ENCODE data around the gene RFX7.
"Not testable (repeated sequence)": the region's sequence is repeated elsewhere in the genome, so short reads cannot be mapped to it uniquely, and the experiment has no call there.

The RFX7 gene

DNA sequence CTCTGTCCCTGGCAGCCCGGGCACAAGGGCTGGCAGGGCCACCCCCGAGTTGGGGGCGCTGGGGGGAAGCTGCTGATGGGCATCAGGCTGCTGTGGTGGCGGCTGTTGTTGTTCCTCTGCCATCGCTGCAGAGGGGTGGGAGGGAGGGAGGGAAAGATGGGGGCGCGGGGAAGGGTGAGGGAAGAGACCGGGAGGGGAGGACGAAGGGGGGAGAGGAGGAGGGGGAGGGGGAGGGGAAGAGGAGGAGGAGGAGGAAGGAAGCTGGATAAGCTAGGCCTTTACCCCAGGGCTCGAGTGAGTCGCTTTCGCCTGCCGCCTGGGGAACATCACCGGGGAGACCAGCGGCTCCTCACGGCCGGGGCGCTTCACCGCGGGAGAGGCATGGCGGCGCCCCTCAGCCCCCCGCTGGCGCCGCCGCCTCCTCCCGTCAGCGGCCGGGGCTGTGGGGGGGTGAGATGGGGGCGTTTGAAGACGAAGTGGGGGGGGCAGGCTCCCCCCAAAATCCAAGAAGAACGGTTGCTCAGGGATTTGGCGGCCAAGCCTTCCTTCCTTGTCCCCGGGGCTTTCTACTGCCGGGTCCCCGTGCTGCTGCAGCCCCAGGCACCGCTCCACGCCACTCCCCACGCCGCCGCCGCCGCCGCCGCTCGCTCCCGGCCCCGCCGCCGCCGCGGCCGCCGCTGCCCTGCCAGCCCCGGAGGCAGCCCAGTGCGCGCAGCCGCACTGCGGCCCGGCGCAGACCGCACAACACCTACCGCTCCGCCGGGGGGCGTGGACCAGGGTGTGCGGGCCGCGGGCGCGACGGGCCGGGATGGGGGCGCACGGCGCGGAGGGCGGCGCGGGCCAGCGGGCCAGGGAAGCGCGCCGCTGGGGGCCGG, at the start of gene RFX7:
RFX7 (minus strand) TSS at position 717 of the 875 bp plus-strand sequence; CDS start at position 123, 594 bp downstream.
- peak; percentile 93 for DNase-seq (ENCODE audit: low read depth, low spot score)

DNA sequence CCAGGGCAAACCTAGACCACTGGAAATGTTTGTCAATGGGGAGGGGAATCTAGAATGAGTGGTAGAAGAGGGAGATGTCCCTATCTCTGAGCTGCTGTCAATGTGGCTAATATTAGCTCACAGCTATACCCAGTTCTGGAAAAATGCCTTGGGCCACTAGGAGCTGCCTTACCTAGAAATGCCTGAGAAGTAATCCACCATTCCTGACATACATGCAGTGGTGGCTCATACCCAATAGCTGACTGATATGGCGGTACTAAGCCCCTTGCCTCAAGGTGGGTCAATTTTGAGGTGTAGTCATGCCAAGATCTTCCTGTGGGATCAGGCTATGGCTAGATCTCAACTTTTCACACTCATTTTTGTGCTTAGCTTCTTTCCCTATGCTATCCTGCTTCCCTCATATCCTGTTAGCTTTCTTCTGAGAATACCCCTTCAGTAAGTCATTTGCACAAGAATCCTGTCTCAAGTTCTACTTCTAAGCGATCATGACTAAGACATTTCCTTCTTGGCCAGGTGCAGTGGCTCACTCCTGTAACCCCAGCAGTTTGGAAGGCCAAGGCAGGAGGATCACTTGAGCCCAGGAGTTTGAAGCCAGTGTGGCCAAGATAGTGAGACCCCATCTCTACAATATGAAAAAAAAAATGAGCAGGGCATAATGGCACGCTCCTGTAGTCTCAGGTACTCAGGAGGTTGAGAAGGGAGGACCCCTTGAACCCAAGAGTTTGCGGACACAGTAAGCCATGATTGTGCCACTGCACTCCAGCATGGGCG, 49.1 kb upstream of the RFX7 start:
- DNase-seq (ENCODE audit: low read depth, low spot score) = no peak

DNA sequence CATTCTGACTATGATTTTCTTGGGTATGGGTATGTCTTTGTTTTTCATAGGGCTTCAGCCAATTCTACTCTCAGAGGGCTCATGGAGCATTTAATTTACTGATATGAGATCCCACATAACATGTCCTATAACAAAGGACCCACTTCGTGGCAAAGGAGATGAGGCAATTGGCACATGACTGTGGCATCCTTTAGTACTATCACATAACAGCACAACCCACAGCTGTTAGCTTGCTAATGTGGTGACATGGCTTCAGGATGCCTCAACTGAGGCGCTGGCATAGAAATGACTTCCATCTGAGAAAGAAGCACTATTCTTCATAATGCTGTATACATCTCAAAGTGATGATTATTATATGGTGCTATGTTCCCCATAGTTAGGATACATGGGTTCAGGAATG, 48.1 kb upstream of the RFX7 start:
- no peak for DNase-seq (ENCODE audit: low read depth, low spot score)

DNA sequence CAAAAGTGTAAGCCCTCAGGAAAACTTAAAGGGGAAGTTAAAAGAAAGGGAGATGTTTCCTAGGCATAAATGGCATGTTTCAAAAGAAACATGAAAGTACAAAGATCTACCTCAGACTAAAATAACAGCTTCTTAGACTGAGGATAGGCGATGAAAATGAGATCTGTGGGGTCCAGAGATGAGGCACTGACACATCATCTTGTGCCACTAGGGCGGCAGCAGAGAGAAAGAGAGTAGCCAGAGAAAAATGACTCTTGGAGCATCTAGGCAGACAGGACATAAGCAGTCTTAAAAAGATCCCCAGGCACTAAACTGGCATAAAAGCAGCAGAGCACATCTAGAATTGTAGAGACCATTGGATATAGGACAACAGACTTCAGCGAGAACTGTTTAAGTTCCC, 42.5 kb upstream of the RFX7 start:
- DNase-seq (ENCODE audit: low read depth, low spot score) = no peak

DNA sequence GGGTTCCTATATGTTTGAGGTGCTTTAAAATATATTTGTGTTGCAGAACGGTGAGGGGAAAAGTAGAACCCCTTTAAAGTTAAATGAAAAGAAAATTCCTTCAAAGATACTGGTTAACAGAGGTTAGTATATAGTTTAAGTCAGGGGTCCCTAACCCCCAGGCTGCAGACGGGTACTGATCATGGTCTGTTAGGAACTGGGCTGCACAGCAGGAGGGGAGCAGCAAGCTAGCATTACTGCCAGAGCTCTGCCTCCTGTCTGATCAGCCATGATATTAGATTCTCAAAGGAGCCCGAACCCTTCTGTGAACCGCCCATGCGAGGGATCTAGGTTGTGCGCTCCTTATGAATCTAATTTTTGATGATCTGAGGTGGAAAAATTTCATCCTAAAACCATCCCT, 37.5 kb upstream of the RFX7 start:
- no peak for DNase-seq (ENCODE audit: low read depth, low spot score)

DNA sequence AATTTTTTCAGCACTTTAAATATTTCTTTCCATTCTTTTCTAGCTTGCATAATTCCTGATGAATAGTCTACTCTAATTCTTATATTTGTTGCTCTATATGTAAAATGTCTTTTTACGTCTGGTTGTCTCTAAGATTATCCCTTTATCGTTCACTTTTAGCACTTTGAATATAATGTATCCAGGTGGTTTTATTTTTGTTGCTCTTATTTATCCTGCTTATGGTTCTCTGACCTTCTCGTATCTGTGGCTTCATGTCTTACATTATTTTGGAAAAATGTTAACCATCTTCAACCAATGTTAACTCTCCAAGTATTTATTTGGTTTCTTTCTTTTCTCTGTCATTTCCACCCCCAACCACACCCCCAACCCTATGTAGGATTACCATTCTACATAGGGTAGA, 30.0 kb upstream of the RFX7 start:
- DNase-seq (ENCODE audit: low read depth, low spot score) = no peak

DNA sequence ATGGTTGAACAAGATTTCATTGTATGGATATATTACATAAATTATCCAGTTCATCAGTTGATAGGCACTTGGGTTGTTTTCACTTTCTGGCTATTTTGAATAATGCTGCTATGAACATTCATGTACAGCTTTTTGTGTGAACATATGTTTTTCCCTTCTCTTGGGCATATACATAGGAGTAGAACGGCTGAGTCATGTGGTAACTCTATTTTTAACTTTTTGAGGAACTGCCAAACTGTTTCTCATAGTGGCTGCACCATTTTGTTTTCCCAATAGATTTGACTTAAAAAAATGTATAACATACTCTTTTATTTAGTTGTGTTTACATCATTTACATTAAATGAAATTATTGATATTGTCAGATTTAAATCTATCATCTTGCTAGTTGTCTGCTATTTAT, 28.8 kb upstream of the RFX7 start:
- DNase-seq (ENCODE audit: low read depth, low spot score) = no peak

DNA sequence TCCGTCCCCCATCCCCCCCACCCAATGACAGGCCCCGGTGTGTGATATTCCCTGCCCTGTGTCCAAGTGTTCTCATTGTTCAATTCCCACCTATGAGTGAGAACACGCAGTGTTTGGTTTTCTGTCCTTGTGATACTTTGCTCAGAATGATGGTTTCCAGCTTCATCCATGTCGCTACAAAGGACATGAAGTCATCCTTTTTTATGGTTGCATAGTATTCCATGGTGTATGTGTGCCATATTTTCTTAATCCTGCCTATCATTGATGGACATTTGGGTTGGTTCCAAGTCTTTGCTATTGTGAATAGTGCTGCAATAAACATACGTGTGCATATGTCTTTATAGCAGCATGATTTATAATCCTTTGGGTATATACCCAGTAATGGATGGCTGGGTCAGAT, 22.8 kb upstream of the RFX7 start:
- DNase-seq (ENCODE audit: low read depth, low spot score) = not testable (repeated sequence)

DNA sequence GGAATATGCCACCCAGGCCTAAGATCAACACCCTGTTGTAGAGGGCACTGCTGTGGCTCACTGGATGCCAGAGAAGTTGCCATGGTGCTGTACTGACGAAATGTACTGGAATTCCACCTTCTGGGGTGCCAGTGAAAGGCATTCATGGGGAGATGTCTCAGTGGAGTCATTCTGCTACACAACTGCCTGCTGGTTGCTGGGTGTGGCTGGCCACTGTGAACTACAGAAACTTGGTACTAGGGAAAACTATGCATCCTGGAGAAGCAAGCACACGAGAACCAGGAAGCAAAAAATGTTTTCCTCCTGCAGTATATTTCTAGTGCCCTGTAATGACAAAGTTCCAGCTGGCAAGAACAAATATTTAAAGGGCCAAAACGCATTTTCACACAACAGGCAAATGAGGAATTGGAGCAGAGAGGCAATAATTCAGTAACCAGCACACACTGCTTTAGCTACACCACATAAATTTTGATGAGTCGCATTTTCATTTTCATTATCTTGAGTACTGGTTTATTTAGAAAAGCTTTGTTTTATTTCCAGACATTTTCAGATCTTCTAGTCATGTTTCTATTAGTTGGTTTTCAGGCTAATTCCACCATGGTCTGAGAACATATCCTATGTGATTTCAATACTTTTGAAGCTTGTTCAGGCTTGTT, 18.3 kb upstream of the RFX7 start:
- no peak for DNase-seq (ENCODE audit: low read depth, low spot score)

DNA sequence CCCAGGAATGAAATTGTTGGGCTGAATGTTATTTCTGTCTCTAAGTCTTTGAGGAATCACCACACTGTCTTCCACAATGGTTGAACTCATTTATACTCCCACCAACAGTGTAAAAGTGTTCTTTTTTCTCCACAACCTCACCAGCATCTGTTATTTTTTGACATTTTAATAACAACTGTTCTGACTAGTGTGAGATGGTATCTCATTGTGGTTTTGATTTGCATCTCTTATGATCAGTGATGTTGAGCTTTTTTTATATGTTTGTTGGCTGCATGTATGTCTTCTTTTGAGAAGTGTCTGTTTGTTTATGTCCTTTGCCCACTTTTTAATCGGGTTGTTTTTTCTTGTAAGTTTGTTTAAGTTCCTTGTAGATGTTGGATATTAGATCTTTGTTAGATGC, 13.6 kb upstream of the RFX7 start:
- DNase-seq (ENCODE audit: low read depth, low spot score) = not testable (repeated sequence)

DNA sequence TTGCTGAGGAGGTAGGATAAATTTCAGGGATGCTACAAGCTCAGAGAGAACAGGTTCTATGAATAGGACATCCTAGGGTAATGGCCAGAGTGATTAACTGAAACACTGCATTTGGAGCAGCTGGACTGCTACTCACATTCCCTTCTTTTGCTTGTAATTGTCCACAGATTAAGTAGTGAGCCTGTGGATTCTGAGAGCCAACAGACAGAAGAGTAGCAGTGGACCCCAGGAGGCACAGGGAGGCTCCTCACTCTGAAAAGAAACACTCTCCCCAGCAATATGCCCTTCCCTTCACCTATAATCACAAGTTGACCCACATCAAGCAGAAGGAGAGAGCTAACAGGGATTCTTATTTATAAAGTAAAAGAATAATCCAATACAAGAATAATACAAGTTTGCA, 10.6 kb upstream of the RFX7 start:
- DNase-seq (ENCODE audit: low read depth, low spot score) = no peak

DNA sequence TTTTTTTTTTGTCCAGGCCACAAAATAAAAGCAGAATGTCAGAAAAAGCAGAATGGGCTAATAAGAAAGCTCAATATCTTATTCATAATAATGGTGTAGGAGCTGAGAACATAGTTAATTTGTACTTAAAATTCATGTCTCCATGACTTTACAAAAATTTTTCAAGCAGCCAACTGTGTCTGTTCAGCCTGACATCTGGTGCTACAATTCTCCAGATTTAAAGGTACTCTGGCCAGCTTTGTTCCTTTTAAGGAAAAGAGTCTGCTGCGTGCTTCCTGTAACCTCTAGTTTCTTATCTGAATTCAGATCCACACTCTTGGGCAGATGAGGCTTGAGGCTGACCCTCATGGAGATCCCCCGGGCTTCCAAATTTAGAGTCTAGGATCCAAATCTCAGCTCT, 8.7 kb upstream of the RFX7 start:
- DNase-seq (ENCODE audit: low read depth, low spot score) = no peak

DNA sequence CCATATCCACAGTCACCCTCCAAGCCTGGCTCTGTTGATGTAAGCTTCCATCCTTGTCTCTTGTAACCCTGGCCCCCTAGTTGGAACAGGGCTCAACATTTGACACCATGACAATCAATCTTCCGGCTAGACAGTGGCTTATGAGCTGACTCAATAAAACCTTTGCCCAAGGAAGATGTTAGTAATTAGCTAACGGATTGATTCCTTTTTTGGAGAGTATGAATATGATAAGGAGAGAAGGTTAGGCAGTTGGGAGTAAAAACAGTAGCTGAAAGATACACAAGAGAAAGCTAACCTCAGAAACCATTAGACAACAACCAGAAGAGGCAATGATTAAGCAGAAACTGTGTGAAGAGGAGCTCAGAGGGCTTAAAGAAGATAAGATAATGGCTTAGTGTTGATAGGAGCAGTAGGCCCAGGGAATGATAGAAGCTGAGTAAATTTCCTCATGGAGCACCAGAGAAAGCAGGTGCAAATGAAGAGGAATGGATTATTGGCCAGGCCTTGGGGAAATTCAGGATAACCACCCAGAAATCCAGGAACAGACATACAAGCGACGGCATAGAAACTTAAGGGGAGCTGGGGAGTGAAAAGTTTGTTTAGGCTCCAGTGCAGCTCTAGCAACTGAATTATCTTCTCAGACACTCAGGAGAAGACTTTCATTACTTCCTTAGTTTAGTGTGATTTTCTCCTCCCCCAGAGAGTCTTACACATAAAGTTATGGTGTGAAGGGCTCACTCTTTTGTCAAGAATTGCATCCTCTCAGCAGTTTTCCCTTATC, 7.8 kb upstream of the RFX7 start:
- DNase-seq (ENCODE audit: low read depth, low spot score) = no peak

DNA sequence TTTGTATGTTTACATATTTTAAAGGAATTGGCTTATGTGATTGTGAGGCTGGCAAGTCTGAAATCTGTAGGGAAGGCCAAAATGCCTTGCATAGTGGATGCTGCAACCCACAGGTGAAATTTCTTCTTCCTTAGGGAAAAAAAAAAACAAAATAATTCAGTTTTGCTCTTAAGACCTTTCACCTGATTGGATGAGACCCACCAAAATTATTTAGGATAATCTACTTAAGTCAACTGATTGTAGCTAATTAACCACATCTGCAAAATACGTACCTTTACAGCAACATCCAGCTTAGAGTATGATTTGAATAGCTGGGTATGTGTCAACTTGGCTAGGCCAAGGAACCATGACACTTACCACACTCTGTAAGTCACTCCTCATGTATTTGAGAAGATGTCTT, 6.9 kb upstream of the RFX7 start:
- no peak for DNase-seq (ENCODE audit: low read depth, low spot score)

DNA sequence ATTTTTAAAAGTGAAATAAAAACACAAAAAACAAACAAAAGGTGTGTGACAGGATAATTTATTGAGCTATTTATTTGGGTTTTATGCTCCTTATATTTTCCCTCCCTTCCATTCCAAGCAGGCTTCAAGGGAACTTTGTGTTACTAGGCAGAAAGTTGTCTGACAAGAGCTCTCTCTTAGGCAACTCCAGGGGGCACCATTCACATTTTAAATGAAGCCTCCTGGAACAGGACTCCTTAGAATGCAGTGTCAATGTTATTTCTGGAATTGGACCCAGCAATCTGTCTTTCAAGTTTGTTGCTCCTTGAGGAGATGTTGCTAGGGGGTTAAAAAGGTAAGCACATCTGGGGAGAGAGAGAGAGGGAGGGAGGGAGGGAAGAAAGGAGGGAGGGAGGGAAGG, 5.4 kb upstream of the RFX7 start:
- DNase-seq (ENCODE audit: low read depth, low spot score) = peak; percentile 71

DNA sequence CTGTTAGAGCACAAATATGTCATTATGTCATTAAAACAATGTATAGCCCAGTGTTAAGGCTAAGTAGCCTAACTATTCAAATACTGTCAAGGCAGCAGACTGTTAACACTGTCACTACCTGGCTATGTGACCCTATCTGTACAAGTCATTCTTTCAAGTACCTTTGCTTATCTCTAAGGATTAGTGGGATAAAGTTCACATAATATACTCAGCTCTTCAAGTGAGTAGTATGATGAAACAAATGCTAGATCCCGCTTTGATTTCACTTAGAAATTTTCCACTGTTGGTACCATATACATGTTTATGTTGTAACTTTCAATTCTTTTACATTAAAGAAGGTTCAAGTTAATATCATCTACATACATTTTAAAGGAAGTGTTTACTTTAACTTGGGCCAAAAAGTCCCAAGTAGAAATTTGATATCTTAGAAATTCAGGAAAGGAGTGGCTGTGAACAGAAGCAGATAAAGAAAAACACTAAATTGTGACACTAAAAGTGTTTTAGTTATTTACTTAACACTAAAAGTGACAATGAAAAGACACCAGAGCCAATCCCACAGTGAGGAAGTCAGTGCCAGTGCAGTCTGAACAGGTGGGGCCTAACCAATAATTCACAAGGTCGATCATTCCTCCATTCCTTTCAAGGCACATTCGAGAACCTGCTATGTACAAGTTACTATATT, 4.8 kb upstream of the RFX7 start:
- no peak for DNase-seq (ENCODE audit: low read depth, low spot score)

DNA sequence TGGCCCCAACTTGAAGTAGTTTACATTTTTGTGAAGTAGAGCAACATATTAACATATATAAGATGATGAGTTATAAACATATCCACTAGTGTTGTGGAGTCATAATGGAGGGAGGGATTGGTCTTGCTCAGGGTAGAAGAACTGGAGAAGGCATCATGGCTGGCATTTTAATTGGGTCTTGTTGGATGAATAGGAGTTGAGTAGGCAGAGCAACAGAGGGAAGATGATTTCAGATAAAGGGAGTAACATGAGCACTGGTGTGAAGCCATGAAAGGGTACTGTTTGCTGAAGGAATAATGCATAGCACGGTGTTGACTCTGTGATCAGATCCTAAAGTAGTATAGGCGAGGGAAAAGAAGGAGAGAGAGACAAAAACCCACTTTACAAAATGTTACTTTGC, 3.6 kb upstream of the RFX7 start:
- no peak for DNase-seq (ENCODE audit: low read depth, low spot score)

DNA sequence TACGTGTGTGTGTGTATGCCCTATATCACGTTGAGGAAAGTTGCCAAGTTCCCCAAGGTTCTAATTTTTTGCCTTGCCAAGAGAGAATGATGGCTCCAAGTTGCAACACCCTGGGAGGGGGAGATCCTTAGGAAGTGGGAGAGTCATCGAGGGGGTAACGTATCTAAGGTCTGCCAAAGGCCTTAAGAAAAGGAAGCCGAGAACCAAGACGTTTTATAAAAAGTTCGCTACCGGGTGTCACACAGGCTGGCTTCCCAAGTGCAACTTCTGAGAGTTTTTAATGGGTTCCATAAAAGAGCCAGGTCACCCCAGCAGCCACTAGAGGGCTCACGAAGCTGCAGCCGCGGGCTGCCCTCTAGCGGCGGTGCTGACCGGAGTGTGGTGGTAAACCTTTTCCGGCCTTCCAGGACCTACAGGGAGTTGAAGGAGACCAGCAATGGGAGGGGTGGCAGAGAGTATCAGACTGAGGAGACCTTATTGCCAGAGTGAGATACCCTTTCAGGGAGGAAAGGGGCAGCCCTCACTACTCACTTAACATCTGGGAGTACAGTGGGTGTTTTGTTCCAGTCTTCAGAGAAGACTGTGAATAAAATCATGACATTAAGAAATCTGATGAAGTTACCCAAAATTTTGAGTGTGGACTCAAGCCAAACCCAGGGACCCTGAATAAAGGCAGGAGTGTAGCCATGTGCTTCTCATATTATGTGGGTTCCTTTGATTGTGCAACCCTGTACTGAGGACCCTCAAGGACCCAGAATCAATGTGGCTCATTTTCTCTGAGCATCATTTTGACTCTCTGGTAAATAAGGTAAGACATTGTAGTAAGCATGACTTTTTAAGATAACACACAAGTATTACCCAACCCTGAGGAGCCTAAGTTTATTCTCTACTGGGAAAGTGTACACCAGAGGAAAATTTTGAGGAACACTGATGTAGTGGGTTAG, 2.5 kb upstream of the RFX7 start:
- peak; percentile 92 for DNase-seq (ENCODE audit: low read depth, low spot score)

DNA sequence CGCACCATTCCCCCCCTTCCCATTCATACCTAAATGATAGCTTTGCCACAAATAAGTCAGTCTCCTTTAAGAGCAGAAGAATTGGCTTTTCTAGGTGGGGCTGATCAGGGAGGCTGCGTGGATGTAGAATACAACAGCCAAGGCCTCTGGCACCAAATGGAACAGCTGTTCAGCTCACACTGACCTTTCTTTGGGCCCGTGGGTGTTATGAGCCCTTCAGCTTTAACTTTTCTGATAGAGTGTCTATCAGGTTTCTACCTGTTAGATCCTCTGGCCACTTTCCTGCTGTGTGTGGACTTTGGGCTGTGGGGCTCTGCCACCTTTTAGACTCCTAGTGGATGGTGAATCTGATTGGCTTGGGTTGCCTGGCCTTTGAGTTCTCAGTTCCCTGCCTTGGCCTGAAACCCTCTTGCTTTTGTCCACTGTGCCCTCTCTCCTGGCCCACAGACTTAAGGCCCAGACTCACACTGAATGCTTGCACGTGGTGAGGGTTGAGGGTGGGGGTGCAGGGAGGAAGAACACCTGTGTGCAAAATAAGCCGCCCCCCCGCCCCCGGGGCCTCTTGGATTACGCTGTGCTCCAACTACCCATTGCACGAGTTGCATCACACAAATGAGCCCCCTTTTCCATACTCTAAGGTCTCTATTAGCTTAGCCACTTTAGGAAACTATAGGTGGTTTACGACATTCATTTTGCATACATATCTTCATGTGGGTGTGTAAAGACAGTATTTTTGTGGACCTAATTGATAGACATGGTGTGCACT, 1.3 kb upstream of the RFX7 start:
- DNase-seq (ENCODE audit: low read depth, low spot score) = no peak

Measured in astrocyte of the hippocampus (primary cell).